GM13977 (cell line): ENCODE measurements around the gene RASL10A.

Source experiments
- DNase-seq: peaks from one replicate; pipeline ENCODE4 v3.0.0; 2012; ENCODE audit warnings: low spot score
- in situ Hi-C: fragments of 300-500 bp; cut with MboI; formaldehyde crosslinking; loops from one replicate; pipeline ENCODE4 v1.12.0; 2022; ENCODE audit warnings: low sequenced_read_pairs, low pct_unique_long_range_greater_than_20kb, mixed read lengths, inconsistent platforms; ENCODE audit not compliant: unreplicated experiment
- TF ChIP-seq, protein P1 (sequence below): IDR thresholded peaks from 2 replicates; pipeline ENCODE4 v1.5.1; 2012; ENCODE audit warnings: mild to moderate bottlenecking, control low read depth; ENCODE audit not compliant: insufficient read depth; ENCODE audit errors: extremely low read depth, missing control alignments

Gene RASL10A

GRCh38 chr22:29275167-29275566 is 40.3 kb downstream of the RASL10A start:
- TF ChIP-seq, protein P1, sequence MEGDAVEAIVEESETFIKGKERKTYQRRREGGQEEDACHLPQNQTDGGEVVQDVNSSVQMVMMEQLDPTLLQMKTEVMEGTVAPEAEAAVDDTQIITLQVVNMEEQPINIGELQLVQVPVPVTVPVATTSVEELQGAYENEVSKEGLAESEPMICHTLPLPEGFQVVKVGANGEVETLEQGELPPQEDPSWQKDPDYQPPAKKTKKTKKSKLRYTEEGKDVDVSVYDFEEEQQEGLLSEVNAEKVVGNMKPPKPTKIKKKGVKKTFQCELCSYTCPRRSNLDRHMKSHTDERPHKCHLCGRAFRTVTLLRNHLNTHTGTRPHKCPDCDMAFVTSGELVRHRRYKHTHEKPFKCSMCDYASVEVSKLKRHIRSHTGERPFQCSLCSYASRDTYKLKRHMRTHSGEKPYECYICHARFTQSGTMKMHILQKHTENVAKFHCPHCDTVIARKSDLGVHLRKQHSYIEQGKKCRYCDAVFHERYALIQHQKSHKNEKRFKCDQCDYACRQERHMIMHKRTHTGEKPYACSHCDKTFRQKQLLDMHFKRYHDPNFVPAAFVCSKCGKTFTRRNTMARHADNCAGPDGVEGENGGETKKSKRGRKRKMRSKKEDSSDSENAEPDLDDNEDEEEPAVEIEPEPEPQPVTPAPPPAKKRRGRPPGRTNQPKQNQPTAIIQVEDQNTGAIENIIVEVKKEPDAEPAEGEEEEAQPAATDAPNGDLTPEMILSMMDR: no peak
- in situ Hi-C loops: no loop called here

GRCh38 chr22:29272624-29273023 is 42.9 kb downstream of the RASL10A start:
- in situ Hi-C loops: no loop called here
- DNase-seq: no peak
- TF ChIP-seq, protein P1: no peak

More at GRCh38 chr22:29275167-29275566, 40.3 kb downstream of the RASL10A start:
- no peak for DNase-seq

DNA sequence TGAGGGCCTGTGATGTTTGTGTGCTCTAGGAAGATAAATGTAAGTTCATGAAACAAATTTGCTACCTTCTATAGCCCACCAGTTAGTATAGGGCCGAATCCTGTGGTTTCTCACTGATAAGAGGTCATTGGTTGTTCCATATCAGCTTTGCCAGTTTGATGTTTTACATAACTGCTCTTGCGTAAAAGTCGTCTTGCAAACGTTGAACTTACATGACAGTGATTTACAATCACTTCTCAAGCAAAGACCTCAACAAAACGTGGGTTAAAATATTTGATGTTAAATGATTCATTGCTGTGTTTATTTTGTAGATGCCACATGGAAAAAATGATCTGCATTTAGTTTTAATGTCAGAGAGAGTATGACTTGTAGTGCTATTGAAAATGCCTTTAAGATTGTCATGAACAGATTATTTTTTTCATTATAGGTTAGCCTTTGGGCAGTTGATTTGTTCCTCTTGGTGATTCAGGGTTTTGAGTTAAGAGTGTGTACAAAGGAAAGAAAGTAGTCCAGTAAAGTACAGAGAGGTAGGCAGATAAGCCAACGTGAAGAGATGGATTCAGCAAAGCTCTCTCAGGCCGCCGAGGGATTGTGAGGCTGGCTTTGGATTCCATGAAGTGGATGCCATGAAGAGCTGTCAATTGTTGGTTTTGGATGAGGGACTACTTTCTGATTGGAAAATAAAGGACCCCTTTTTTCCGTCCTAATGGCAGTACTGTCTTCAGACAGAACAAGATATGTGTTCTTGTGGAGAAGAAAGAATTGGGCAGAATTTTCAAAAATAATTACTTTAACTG is 44.8 kb downstream of the RASL10A start:
- TF ChIP-seq, protein P1: no peak
- in situ Hi-C loops: no loop called here
- DNase-seq: no peak

DNA sequence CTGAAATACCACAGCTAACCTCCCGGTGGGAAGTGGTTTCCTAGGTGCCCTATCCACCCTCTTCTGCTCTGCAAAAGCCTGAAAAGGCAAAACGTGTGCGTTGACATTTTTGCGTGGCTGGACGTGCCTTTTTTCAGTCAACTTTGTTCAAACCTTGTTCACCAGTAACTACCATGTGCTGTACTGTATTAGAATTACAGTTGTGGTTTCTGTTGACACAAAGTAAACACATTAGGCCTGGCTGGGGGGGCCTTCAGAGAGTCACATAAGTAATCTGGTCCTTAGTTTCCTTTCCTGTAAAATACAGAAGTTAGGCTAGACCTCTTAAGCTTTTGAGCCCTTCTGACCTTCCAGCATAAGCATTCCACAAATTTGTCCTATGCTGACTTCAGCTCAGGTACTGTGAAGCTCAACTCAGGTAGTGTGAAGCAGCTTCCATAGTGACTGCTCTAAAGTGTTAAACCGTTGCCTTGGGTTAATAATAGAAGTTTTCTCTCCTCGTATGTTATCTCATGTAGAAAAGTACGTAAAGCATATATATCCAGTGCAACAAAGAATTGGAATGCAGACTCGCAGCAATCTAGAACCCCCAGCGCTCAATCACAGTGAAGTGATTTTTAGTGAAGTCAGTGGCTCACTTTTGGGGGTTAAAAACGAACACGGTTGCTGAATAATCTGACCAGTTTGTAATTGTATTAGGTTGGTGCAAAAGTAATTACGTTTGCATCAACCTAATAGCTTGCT is 45.6 kb downstream of the RASL10A start:
- DNase-seq: no peak
- in situ Hi-C loops: no loop called here
- TF ChIP-seq, protein P1: no peak

DNA sequence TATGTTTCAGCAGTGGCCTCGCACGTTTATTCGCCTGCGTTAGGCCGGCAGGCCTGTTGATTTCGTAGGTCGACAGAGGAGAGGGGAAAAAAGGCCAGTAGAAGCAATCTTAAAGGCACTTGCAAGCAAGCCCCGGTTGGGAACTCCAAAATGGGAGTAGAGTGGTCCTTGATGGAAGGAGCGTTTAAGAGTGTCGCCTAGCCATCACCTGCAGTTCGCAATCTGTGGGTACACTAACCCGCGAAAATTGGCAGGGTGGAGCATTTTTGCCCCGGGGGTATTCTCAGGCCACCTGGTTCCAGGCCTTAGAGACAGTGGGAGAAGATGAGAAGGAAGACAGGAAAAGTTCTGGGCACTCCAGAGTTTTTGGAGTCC is 46.3 kb downstream of the RASL10A start:
- in situ Hi-C loops: no loop called here
- no peak for DNase-seq
- TF ChIP-seq, protein P1: no peak

GRCh38 chr22:29268511-29269229 is 46.8 kb downstream of the RASL10A start:
- TF ChIP-seq, protein P1: no peak
- in situ Hi-C loops: no loop called here
- DNase-seq: no peak
